HG02970 (cell line): ENCODE measurements around the gene TMEM106B.
"Not testable (repeated sequence)": the region's sequence is repeated elsewhere in the genome, so short reads cannot be mapped to it uniquely, and the experiment has no call there.

Experiments used
- ATAC-seq: cut with Tn5 transposase; IDR thresholded peaks from one replicate; pipeline ENCODE4 v1.9.1; 2021; ENCODE audit warnings: mild to moderate bottlenecking, moderate library complexity, moderate number of reproducible peaks; ENCODE audit not compliant: unreplicated experiment, low FRiP score

The TMEM106B gene

GRCh38 chr7:12211054-12211710 lies at the start of gene TMEM106B:
Gene TMEM106B, plus strand, starts transcription at chr7:12211294. Its CDS starts 3,517 bp downstream, at chr7:12214811.
- peak; percentile 99 for ATAC-seq

GRCh38 chr7:12162415-12163113 lies 48.5 kb upstream of the TMEM106B start:
- no peak for ATAC-seq

- ATAC-seq, result not testable (repeated sequence)
Observed at GRCh38 chr7:12168065-12168464, 43.0 kb upstream of the TMEM106B start.

GRCh38 chr7:12169981-12170820 lies 40.9 kb upstream of the TMEM106B start:
- not testable (repeated sequence) for ATAC-seq

GRCh38 chr7:12173671-12174070 lies 37.4 kb upstream of the TMEM106B start:
- ATAC-seq, result no peak

- ATAC-seq, result no peak
Observed at GRCh38 chr7:12174931-12175330, 36.2 kb upstream of the TMEM106B start.

GRCh38 chr7:12178317-12178716 lies 32.8 kb upstream of the TMEM106B start:
- no peak for ATAC-seq

GRCh38 chr7:12194426-12194825 lies 16.7 kb upstream of the TMEM106B start:
- ATAC-seq, result no peak

GRCh38 chr7:12196386-12196785 lies 14.7 kb upstream of the TMEM106B start:
- ATAC-seq, result no peak

- ATAC-seq, result no peak
Observed at GRCh38 chr7:12199363-12199762, 11.7 kb upstream of the TMEM106B start.

GRCh38 chr7:12207046-12207445 lies 4.0 kb upstream of the TMEM106B start:
- ATAC-seq, result no peak

- ATAC-seq, result no peak
Observed at GRCh38 chr7:12209221-12209620, 1.9 kb upstream of the TMEM106B start.

- peak; percentile 29 for ATAC-seq
Observed at GRCh38 chr7:12210179-12211053, 678 bp upstream of the TMEM106B start.

GRCh38 chr7:12211711-12212485 lies 804 bp downstream of the TMEM106B start:
- no peak for ATAC-seq

- no peak for ATAC-seq
Observed at GRCh38 chr7:12217311-12217710, 6.2 kb downstream of the TMEM106B start.

- ATAC-seq, result no peak
Observed at GRCh38 chr7:12220389-12221046, 9.4 kb downstream of the TMEM106B start.

GRCh38 chr7:12221414-12221813 lies 10.3 kb downstream of the TMEM106B start:
- ATAC-seq, result no peak

GRCh38 chr7:12222889-12223579 lies 11.9 kb downstream of the TMEM106B start:
- ATAC-seq, result peak; percentile 92
